Kidney (tissue), 14 donors: ENCODE data around the gene BTG2. TPM values are rescaled to one million over a fixed set of nuclear protein-coding genes. Genes with fewer than 3 reads are reported as not detected.

Experiments
- DNase-seq, 5 donors: peaks; one replicate each; pipeline ENCODE4 v3.0.0-alpha.2; 2013 to 2020
- FAIRE-seq: peaks from 2 replicates; lab custom pipeline; 2012; peaks lifted over from hg19 to GRCh38; lab: Jason Lieb, UNC
- H3K27ac ChIP-seq, 2 donors: one replicate each; pipeline ENCODE4 v1.7.0; 2013; ENCODE audit warnings: low read depth in 2 of 2, low read length in 2 of 2, inconsistent platforms in 1 of 2
- H3K27me3 ChIP-seq: one replicate; pipeline ENCODE4 v1.7.1; 2013; ENCODE audit warnings: low read length, inconsistent platforms; ENCODE audit not compliant: control insufficient read depth, insufficient read depth
- H3K36me3 ChIP-seq, 3 donors: one replicate each; pipeline versions ENCODE4 v1.7.0 to v1.7.1; 2013; ENCODE audit warnings: low read length in 3 of 3, control low read depth in 1 of 3, inconsistent platforms in 1 of 3; ENCODE audit not compliant: insufficient read depth in 3 of 3, control insufficient read depth in 2 of 3
- H3K4me1 ChIP-seq, 3 donors: one replicate each; pipeline versions ENCODE4 v1.7.0 to v1.7.1; 2013; ENCODE audit warnings: low read length in 3 of 3, inconsistent platforms in 1 of 3, low read depth in 1 of 3; ENCODE audit not compliant: control insufficient read depth in 2 of 3, insufficient read depth in 2 of 3
- H3K4me3 ChIP-seq, 3 donors: one replicate each; pipeline versions ENCODE4 v1.7.0 to v1.8.1; 2013; ENCODE audit warnings: low read length in 3 of 3, control low read depth in 1 of 3, inconsistent platforms in 1 of 3
- H3K9ac ChIP-seq, 3 donors: one replicate each; pipeline versions ENCODE4 v1.7.0 to v1.7.1; 2013; ENCODE audit warnings: low read length in 3 of 3, control low read depth in 1 of 3, inconsistent platforms in 1 of 3
- H3K9me3 ChIP-seq, 3 donors: one replicate each; pipeline versions ENCODE4 v1.7.0 to v1.7.1; 2013; ENCODE audit warnings: low read length in 3 of 3, control low read depth in 1 of 3, inconsistent platforms in 1 of 3; ENCODE audit not compliant: control insufficient read depth in 2 of 3, insufficient read depth in 1 of 3
- CTCF ChIP-seq: IDR thresholded peaks from 3 replicates; pipeline ENCODE4 v1.5.1; 2012; ENCODE audit warnings: mild to moderate bottlenecking, moderate library complexity, borderline replicate concordance; ENCODE audit not compliant: insufficient read depth; ENCODE audit errors: extremely low read depth
- intact Hi-C: fragments of 100-400 bp; cut with DNase I; formaldehyde crosslinking; loops from one replicate; pipeline ENCODE4 v1.11.1; 2022
- polyA plus RNA-seq: library from polyadenylated mRNA; stranded (reverse); fragments of 350-450 nt; fragmentation: Illumina TruSeq; extraction: RNeasy Lipid Tissue Mini Kit (QIAGEN cat#74804); gene quantifications from one replicate; pipeline ENCODE4 v1.2.3, GENCODE V29; 2014; ENCODE audit warnings: low read depth, low replicate concordance; ENCODE audit not compliant: insufficient read depth
- total RNA-seq: library from RNA; stranded (reverse); fragmentation: NEBNext Ultra II Directional; extraction: Animal tissue kit (Norgen Biotek cat#: 25700); gene quantifications from one replicate; pipeline ENCODE4 v1.2.1, GENCODE V29; 2021
- donor health status: control.
- donor health status: control.
- donor health status: control.
- donor health status: control.
- donor health status: control.
- donor health status: DM: yes; HTN: yes; CAD: no.
- donor health status: Normal renal cell carcinoma (clear cell type).

The BTG2 gene
- total and polyA plus RNA-seq, 2 donors from 2014 or later: 59.9 to 156 TPM

- H3K27ac ChIP-seq: peak overlapping the region in 1 of 2 donors; percentile 2
- H3K36me3 ChIP-seq: no peaks in the 10 kb centered on the region
- no peak for TF ChIP-seq CTCF
- no peak for DNase-seq
- H3K4me3 ChIP-seq: no peak overlapping the region
- H3K9ac ChIP-seq: no peak overlapping the region
- no peaks in the 10 kb centered on the region for H3K9me3 ChIP-seq
- no peaks in the 10 kb centered on the region for H3K27me3 ChIP-seq
- intact Hi-C loops: no loop called here
- H3K4me1 ChIP-seq: peaks cover 6 to 49% (median 10%) of the 10 kb centered on the region in 3 donors
- FAIRE-seq: no peak
These were observed 18.3 kb downstream of the BTG2 start for GRCh38 chr1:203323587-203323986.

- DNase-seq: no peak
- H3K27me3 ChIP-seq: no peaks in the 10 kb centered on the region
- TF ChIP-seq CTCF: no peak
- intact Hi-C loops: no loop called here
- H3K4me3 ChIP-seq: no peak overlapping the region
- H3K9me3 ChIP-seq: no peaks in the 10 kb centered on the region
- peaks cover 6 to 49% (median 10%) of the 10 kb centered on the region in 3 donors for H3K4me1 ChIP-seq
- no peaks in the 10 kb centered on the region for H3K36me3 ChIP-seq
- no peak overlapping the region for H3K9ac ChIP-seq
- no peak for FAIRE-seq
- H3K27ac ChIP-seq: no peak overlapping the region
These were observed 19.0 kb downstream of the BTG2 start for GRCh38 chr1:203324105-203325025.

- Histone ChIP-seq H3K4me1 (peaks cover 6 to 49% (median 10%) of the 10 kb centered on the region in 3 donors), H3K27me3 (no peaks in the 10 kb centered on the region), H3K36me3 (no peaks in the 10 kb centered on the region), H3K9ac (peak overlapping the region in 1 of 3 donors; percentile 41), H3K9me3 (no peaks in the 10 kb centered on the region), H3K4me3 (no peak overlapping the region), H3K27ac (no peak overlapping the region)
- intact Hi-C loops: no loop called here
- FAIRE-seq (no peak), DNase-seq (peak in 4 of 5 donors; percentile 48 to 81 (median 63))
- no peak for TF ChIP-seq CTCF
These were observed 19.7 kb downstream of the BTG2 start for GRCh38 chr1:203325026-203325417.
